ENCODE measurements around the gene CHPF. TPM values are rescaled to one million over a fixed set of nuclear protein-coding genes. Genes with fewer than 3 reads are reported as not detected.

The CHPF gene
- total RNA-seq, 1 experiment from 2014 or later = 81.2 TPM

- DNase-seq (ENCODE audit: unreplicated experiment) = peak; percentile 41
- Mint-ChIP-seq H3K36me3 (ENCODE audit: insufficient read depth, unreplicated experiment) (no peaks in the 10 kb centered on the region), H3K4me1 (ENCODE audit: insufficient read depth, unreplicated experiment) (peaks cover 6% of the 10 kb centered on the region), H3K9me3 (ENCODE audit: unreplicated experiment) (no peaks in the 10 kb centered on the region), H3K4me3 (ENCODE audit: unreplicated experiment) (peak overlapping the region; percentile 70), H3K27me3 (ENCODE audit: insufficient read depth, unreplicated experiment) (no peaks in the 10 kb centered on the region), H3K27ac (ENCODE audit: low read depth, unreplicated experiment) (no peak overlapping the region)
- BruUV-seq (replicated peaks) = no TSS peak
- intact Hi-C loops (cut with micrococcal nuclease) = no loop called here
- no peak for TF ChIP-seq CTCF (IDR thresholded peaks at IDR 0.05; ENCODE audit: unreplicated experiment)
- ChIA-PET CTCF (interaction anchor here (1.0 to 2.6 kb wide), 6 partner anchors 8 to 91 kb away, joined by 3 to 8 read pairs (median 6); no protein-coding TSS in a partner anchor), POLR2A (interaction anchor here (0.6 to 1.9 kb wide), 5 partner anchors 8 to 508 kb away, joined by 3 to 17 read pairs (median 3); partner anchors contain the start of genes CHPF, OBSL1 and TMEM198)
These were observed 8.1 kb upstream of the CHPF start for GRCh38 chr2:219551441-219552381.

GRCh38 chr2:219549619-219550018 lies 6.0 kb upstream of the CHPF start:
- H3K27me3 Mint-ChIP-seq (ENCODE audit: insufficient read depth, unreplicated experiment) = no peaks in the 10 kb centered on the region
- BruUV-seq (replicated peaks) = no TSS peak
- intact Hi-C loops (cut with micrococcal nuclease) = no loop called here
- TF ChIP-seq CTCF (IDR thresholded peaks at IDR 0.05; ENCODE audit: unreplicated experiment) = no peak
- no peak overlapping the region for H3K27ac Mint-ChIP-seq (ENCODE audit: low read depth, unreplicated experiment)
- H3K9me3 Mint-ChIP-seq (ENCODE audit: unreplicated experiment) = no peaks in the 10 kb centered on the region
- H3K4me3 Mint-ChIP-seq (ENCODE audit: unreplicated experiment) = no peak overlapping the region
- ChIA-PET POLR2A (interaction anchor here (0.7 kb wide), 1 partner anchor 51 kb away, joined by 3 read pairs; the partner anchor contains the start of gene GMPPA), CTCF (interaction anchor here (1.1 to 3.0 kb wide), 5 partner anchors 9 to 147 kb away, joined by 4 to 21 read pairs (median 8); no protein-coding TSS in a partner anchor)
- H3K36me3 Mint-ChIP-seq (ENCODE audit: insufficient read depth, unreplicated experiment) = no peaks in the 10 kb centered on the region
- peaks cover 7% of the 10 kb centered on the region for H3K4me1 Mint-ChIP-seq (ENCODE audit: insufficient read depth, unreplicated experiment)
- no peak for DNase-seq (ENCODE audit: unreplicated experiment)

GRCh38 chr2:219548990-219549389 lies 5.4 kb upstream of the CHPF start:
- Mint-ChIP-seq H3K27ac (ENCODE audit: low read depth, unreplicated experiment) (no peak overlapping the region), H3K36me3 (ENCODE audit: insufficient read depth, unreplicated experiment) (no peaks in the 10 kb centered on the region), H3K4me1 (ENCODE audit: insufficient read depth, unreplicated experiment) (peaks cover 12% of the 10 kb centered on the region), H3K9me3 (ENCODE audit: unreplicated experiment) (no peaks in the 10 kb centered on the region), H3K27me3 (ENCODE audit: insufficient read depth, unreplicated experiment) (no peaks in the 10 kb centered on the region), H3K4me3 (ENCODE audit: unreplicated experiment) (no peak overlapping the region)
- ChIA-PET CTCF (interaction anchor here (0.5 to 3.0 kb wide), 6 partner anchors 8 to 408 kb away, joined by 3 to 21 read pairs (median 7); no protein-coding TSS in a partner anchor), POLR2A (interaction anchor here (0.7 to 0.9 kb wide), 2 partner anchors 50 to 87 kb away, joined by 3 to 4 read pairs; partner anchors contain the start of gene GMPPA)
- BruUV-seq (replicated peaks) = no TSS peak
- intact Hi-C loops (cut with micrococcal nuclease) = no loop called here
- DNase-seq (ENCODE audit: unreplicated experiment) = no peak
- no peak for TF ChIP-seq CTCF (IDR thresholded peaks at IDR 0.05; ENCODE audit: unreplicated experiment)

- Mint-ChIP-seq H3K27ac (ENCODE audit: low read depth, unreplicated experiment) (no peak overlapping the region), H3K9me3 (ENCODE audit: unreplicated experiment) (no peaks in the 10 kb centered on the region), H3K4me1 (ENCODE audit: insufficient read depth, unreplicated experiment) (peaks cover 12% of the 10 kb centered on the region), H3K27me3 (ENCODE audit: insufficient read depth, unreplicated experiment) (no peaks in the 10 kb centered on the region), H3K4me3 (ENCODE audit: unreplicated experiment) (no peak overlapping the region), H3K36me3 (ENCODE audit: insufficient read depth, unreplicated experiment) (no peaks in the 10 kb centered on the region)
- intact Hi-C loops (cut with micrococcal nuclease) = no loop called here
- TF ChIP-seq CTCF (IDR thresholded peaks at IDR 0.05; ENCODE audit: unreplicated experiment) = no peak
- no TSS peak for BruUV-seq (replicated peaks)
- POLR2A ChIA-PET = no interaction called here
- no peak for DNase-seq (ENCODE audit: unreplicated experiment)
- CTCF ChIA-PET = interaction anchor here (0.6 to 3.0 kb wide), 3 partner anchors 12 to 1391 kb away, joined by 3 to 21 read pairs (median 3); no protein-coding TSS in a partner anchor
These were observed 4.0 kb upstream of the CHPF start for GRCh38 chr2:219547621-219548020.
